Peyer's patch (tissue), 4 donors: Measurements from ENCODE around the gene TMEM39B. TPM values are rescaled to one million over a fixed set of nuclear protein-coding genes. Genes with fewer than 3 reads are reported as not detected.
"Not testable (repeated sequence)": the region's sequence is repeated elsewhere in the genome, so short reads cannot be mapped to it uniquely, and the experiment has no call there.

Experiments used
- DNase-seq, 3 donors: peaks; one replicate each; pipeline ENCODE4 v3.0.0-alpha.2; 2017 to 2019
- H3K27ac ChIP-seq, 4 donors: fragments of 200-600 bp; sonication (generic); one replicate each; pipeline ENCODE4 v1.5.1; 2016 to 2019
- H3K27me3 ChIP-seq, 2 donors: fragments of 200-600 bp; sonication (generic); one replicate each; pipeline ENCODE4 v1.5.1; 2019
- H3K36me3 ChIP-seq, 3 donors: fragments of 200-600 bp; sonication (generic); one replicate each; pipeline ENCODE4 v1.5.1; 2016 to 2019
- H3K4me1 ChIP-seq, 4 donors: fragments of 200-600 bp; sonication (generic); one replicate each; pipeline ENCODE4 v1.5.1; 2016 to 2019
- H3K4me3 ChIP-seq, 4 donors: fragments of 200-600 bp; sonication (generic); 1 replicate in 3 of 4; 2 replicates in 1 of 4; pipeline ENCODE4 v1.5.1; 2016 to 2019; ENCODE audit warnings: mild to moderate bottlenecking in 1 of 4
- H3K9me3 ChIP-seq, 4 donors: fragments of 200-600 bp; sonication (generic); one replicate each; pipeline ENCODE4 v1.5.1; 2016 to 2019; ENCODE audit warnings: mild to moderate bottlenecking in 1 of 4
- CTCF ChIP-seq, 6 experiments: fragments of 450-650 bp in 4 of 6; fragments of 200-600 bp in 2 of 6; sonication (generic) in 1 of 6; IDR thresholded peaks; one replicate each; pipeline ENCODE4 v1.5.1; 2017 to 2019; ENCODE audit warnings: antibody characterized with exemption in 6 of 6, mild to moderate bottlenecking in 3 of 6, moderate library complexity in 1 of 6
- POLR2A ChIP-seq, 2 donors: fragments of 450-650 bp; IDR thresholded peaks; one replicate each; pipeline ENCODE4 v1.5.1; 2017; ENCODE audit warnings: antibody characterized with exemption in 2 of 2, mild to moderate bottlenecking in 2 of 2, moderate library complexity in 2 of 2
- total RNA-seq, 4 donors: library from RNA; depleted of rRNA; stranded (reverse); fragments of >200 nt; gene quantifications; one replicate each; pipeline ENCODE4 v1.1.0, GENCODE V29; 2016

Gene TMEM39B
- total RNA-seq, 4 donors from 2014 or later: 2.5 to 9.9 (median 6.6) TPM

GRCh38 chr1:32071758-32072621 lies 749 bp upstream of the TMEM39B start:
- peak overlapping the region; percentile 78 to 97 (median 94) for H3K27ac ChIP-seq
- no peaks in the 10 kb centered on the region for H3K9me3 ChIP-seq
- peaks cover 0 to 24% (median 0%) of the 10 kb centered on the region in 4 donors for H3K4me1 ChIP-seq
- peaks cover 0 to 10% (median 0%) of the 10 kb centered on the region in 3 donors for H3K36me3 ChIP-seq
- TF ChIP-seq POLR2A (IDR thresholded peaks at IDR 0.05) (no peak), CTCF (IDR thresholded peaks at IDR 0.05) (no peak)
- H3K27me3 ChIP-seq: no peaks in the 10 kb centered on the region
- peak overlapping the region; percentile 63 to 99 (median 82) for H3K4me3 ChIP-seq
- DNase-seq: no peak

- peak in 1 of 6 experiments; percentile 15 for TF ChIP-seq CTCF (IDR thresholded peaks at IDR 0.05)
- TF ChIP-seq POLR2A (IDR thresholded peaks at IDR 0.05): no peak
- DNase-seq: peak in 1 of 3 donors; percentile 90
- Histone ChIP-seq H3K9me3 (no peaks in the 10 kb centered on the region), H3K4me1 (peaks cover 0 to 21% (median 0%) of the 10 kb centered on the region in 4 donors), H3K4me3 (peak overlapping the region; percentile 63 to 99 (median 82)), H3K27me3 (no peaks in the 10 kb centered on the region), H3K36me3 (peaks cover 0 to 26% (median 0%) of the 10 kb centered on the region in 3 donors), H3K27ac (peak overlapping the region; percentile 78 to 97 (median 94))
Observed at GRCh38 chr1:32073299-32074229, 825 bp downstream of the TMEM39B start.

GRCh38 chr1:32074841-32075240 lies 2.1 kb downstream of the TMEM39B start:
- TF ChIP-seq CTCF (IDR thresholded peaks at IDR 0.05) (no peak), POLR2A (IDR thresholded peaks at IDR 0.05) (no peak)
- peaks cover 0 to 21% (median 0%) of the 10 kb centered on the region in 4 donors for H3K4me1 ChIP-seq
- DNase-seq: no peak
- no peaks in the 10 kb centered on the region for H3K27me3 ChIP-seq
- peaks cover 0 to 36% (median 0%) of the 10 kb centered on the region in 3 donors for H3K36me3 ChIP-seq
- no peaks in the 10 kb centered on the region for H3K9me3 ChIP-seq
- no peak overlapping the region for H3K27ac ChIP-seq
- H3K4me3 ChIP-seq: no peak overlapping the region

- Histone ChIP-seq H3K27me3 (no peaks in the 10 kb centered on the region), H3K9me3 (no peaks in the 10 kb centered on the region), H3K4me3 (no peak overlapping the region), H3K4me1 (peaks cover 0 to 12% (median 0%) of the 10 kb centered on the region in 4 donors), H3K27ac (no peak overlapping the region), H3K36me3 (peaks cover 0 to 50% (median 0%) of the 10 kb centered on the region in 3 donors)
- TF ChIP-seq CTCF (IDR thresholded peaks at IDR 0.05): no peak
- TF ChIP-seq POLR2A (IDR thresholded peaks at IDR 0.05): no peak
- no peak for DNase-seq
Observed at GRCh38 chr1:32077451-32077850, 4.7 kb downstream of the TMEM39B start.

GRCh38 chr1:32082022-32082421 lies 9.3 kb downstream of the TMEM39B start:
- TF ChIP-seq POLR2A (IDR thresholded peaks at IDR 0.05): no peak
- TF ChIP-seq CTCF (IDR thresholded peaks at IDR 0.05): no peak

GRCh38 chr1:32086381-32086780 lies 13.6 kb downstream of the TMEM39B start:
- not testable (repeated sequence) for H3K27ac ChIP-seq, H3K27me3 ChIP-seq, H3K4me1 ChIP-seq, H3K9me3 ChIP-seq, DNase-seq, H3K4me3 ChIP-seq
- peaks cover 0 to 30% (median 0%) of the 10 kb centered on the region in 3 donors for H3K36me3 ChIP-seq

More at GRCh38 chr1:32082022-32082421, 9.3 kb downstream of the TMEM39B start:
- H3K9me3 ChIP-seq: no peaks in the 10 kb centered on the region
- peaks cover 0 to 48% (median 0%) of the 10 kb centered on the region in 3 donors for H3K36me3 ChIP-seq
- H3K27me3 ChIP-seq: no peaks in the 10 kb centered on the region
- H3K4me3 ChIP-seq: no peak overlapping the region
- no peaks in the 10 kb centered on the region for H3K4me1 ChIP-seq
- no peak overlapping the region for H3K27ac ChIP-seq
- no peak for DNase-seq
